GM18907 (cell line): Measurements from ENCODE around the gene TERT.

ENCODE experiments used
- ATAC-seq: cut with Tn5 transposase; IDR thresholded peaks from one replicate; pipeline ENCODE4 v1.9.1; 2021; ENCODE audit warnings: mild to moderate bottlenecking, moderate library complexity; ENCODE audit not compliant: unreplicated experiment

TERT gene

GRCh38 chr5:1265026-1265425 is 29.8 kb downstream of the TERT start:
- ATAC-seq: no peak

- ATAC-seq: no peak
Observed at GRCh38 chr5:1264211-1264610, 30.7 kb downstream of the TERT start.

GRCh38 chr5:1262381-1262780 is 32.5 kb downstream of the TERT start:
- ATAC-seq: no peak

- no peak for ATAC-seq
Observed at GRCh38 chr5:1261643-1262042, 33.2 kb downstream of the TERT start.

GRCh38 chr5:1259806-1260480 is 34.9 kb downstream of the TERT start:
- ATAC-seq: no peak

- ATAC-seq: no peak
Observed at GRCh38 chr5:1257841-1258240, 37.0 kb downstream of the TERT start.

- no peak for ATAC-seq
Observed at GRCh38 chr5:1257363-1257762, 37.5 kb downstream of the TERT start.

- no peak for ATAC-seq
Observed at GRCh38 chr5:1256776-1257175, 38.1 kb downstream of the TERT start.

GRCh38 chr5:1255081-1255561 is 39.7 kb downstream of the TERT start:
- no peak for ATAC-seq

GRCh38 chr5:1254196-1254595 is 40.7 kb downstream of the TERT start:
- ATAC-seq: no peak

GRCh38 chr5:1253456-1254105 is 41.3 kb downstream of the TERT start:
- ATAC-seq: no peak

- no peak for ATAC-seq
Observed at GRCh38 chr5:1252681-1253080, 42.2 kb downstream of the TERT start.

GRCh38 chr5:1251678-1252580 is 42.9 kb downstream of the TERT start:
- no peak for ATAC-seq

- no peak for ATAC-seq
Observed at GRCh38 chr5:1249366-1250280, 45.2 kb downstream of the TERT start.

- no peak for ATAC-seq
Observed at GRCh38 chr5:1247811-1248210, 47.1 kb downstream of the TERT start.

GRCh38 chr5:1246711-1247431 is 48.0 kb downstream of the TERT start:
- no peak for ATAC-seq

- no peak for ATAC-seq
Observed at GRCh38 chr5:1245905-1246576, 48.8 kb downstream of the TERT start.

- no peak for ATAC-seq
Observed at GRCh38 chr5:1244976-1245375, 49.9 kb downstream of the TERT start.

GRCh38 chr5:1244255-1244654 is 50.6 kb downstream of the TERT start:
- no peak for ATAC-seq
